ENCODE results near the gene AMPD2. TPM values are rescaled to one million over a fixed set of nuclear protein-coding genes. Genes with fewer than 3 reads are reported as not detected.

AMPD2 gene
- total RNA-seq, 3 donors from 2014 or later (not counting 1 experiment from before 2014, with no cell fraction given), result 200 to 271 (median 243) TPM

- 65% methylated on average over 3 of the region's 3 CpGs for WGBS (ENCODE audit: insufficient coverage)
- no peak overlapping the region for H3K4me3 Mint-ChIP-seq
- no peaks in the 10 kb centered on the region for H3K27me3 ChIP-seq (ENCODE audit: control insufficient read depth, insufficient read depth, low read length)
- peaks cover 21 to 31% of the 10 kb centered on the region in 2 donors for H3K4me1 Mint-ChIP-seq
- no peaks in the 10 kb centered on the region for H3K36me3 ChIP-seq (ENCODE audit: control insufficient read depth, insufficient read depth, low read length)
- H3K4me1 ChIP-seq (ENCODE audit: control insufficient read depth, insufficient read depth, low read length), result peaks cover 28% of the 10 kb centered on the region
- intact Hi-C loops (cut with micrococcal nuclease), result no loop called here
- H3K27ac Mint-ChIP-seq, result peak overlapping the region; percentile 6 to 10
- no peak for TF ChIP-seq CTCF (IDR thresholded peaks at IDR 0.05)
- no peaks in the 10 kb centered on the region for H3K9me3 ChIP-seq (ENCODE audit: control insufficient read depth, insufficient read depth, low read length)
- ATAC-seq (no peak), DNase-seq (no peak)
- H3K27me3 Mint-ChIP-seq (ENCODE audit: low read depth in 2 of 2), result peaks cover 0 to 2% of the 10 kb centered on the region in 2 donors
- H3K9me3 Mint-ChIP-seq, result no peaks in the 10 kb centered on the region
- no peaks in the 10 kb centered on the region for H3K36me3 Mint-ChIP-seq
- H3K4me3 ChIP-seq (ENCODE audit: low read length), result no peak overlapping the region
- peak overlapping the region; percentile 63 for H3K27ac ChIP-seq (ENCODE audit: low read length)
Measured at GRCh38 chr1:109616391-109616790, 3.2 kb upstream of the AMPD2 start.

- ATAC-seq, result no peak
- peaks cover 0 to 2% of the 10 kb centered on the region in 2 donors for H3K27me3 Mint-ChIP-seq (ENCODE audit: low read depth in 2 of 2)
- WGBS (ENCODE audit: insufficient coverage), result 100% methylated on average over 2 of the region's 3 CpGs
- no peaks in the 10 kb centered on the region for H3K9me3 Mint-ChIP-seq
- H3K27ac Mint-ChIP-seq, result peak overlapping the region in 1 of 2 donors; percentile 10
- no peaks in the 10 kb centered on the region for H3K36me3 Mint-ChIP-seq
- no peaks in the 10 kb centered on the region for H3K36me3 ChIP-seq (ENCODE audit: control insufficient read depth, insufficient read depth, low read length)
- no peak overlapping the region for H3K4me3 ChIP-seq (ENCODE audit: low read length)
- peak overlapping the region; percentile 9 for H3K4me3 Mint-ChIP-seq
- no peaks in the 10 kb centered on the region for H3K27me3 ChIP-seq (ENCODE audit: control insufficient read depth, insufficient read depth, low read length)
- peak in 1 of 2 donors; percentile 37 for DNase-seq
- peaks cover 30 to 40% of the 10 kb centered on the region in 2 donors for H3K4me1 Mint-ChIP-seq
- no peaks in the 10 kb centered on the region for H3K9me3 ChIP-seq (ENCODE audit: control insufficient read depth, insufficient read depth, low read length)
- intact Hi-C loops (cut with micrococcal nuclease), result no loop called here
- no peak for TF ChIP-seq CTCF (IDR thresholded peaks at IDR 0.05)
- no peak overlapping the region for H3K27ac ChIP-seq (ENCODE audit: low read length)
- peaks cover 38% of the 10 kb centered on the region for H3K4me1 ChIP-seq (ENCODE audit: control insufficient read depth, insufficient read depth, low read length)
Measured at GRCh38 chr1:109617291-109617801, 2.3 kb upstream of the AMPD2 start.

- H3K27ac Mint-ChIP-seq, result peak overlapping the region; percentile 93 to 99
Measured at GRCh38 chr1:109618661-109619575, 719 bp upstream of the AMPD2 start.

More at GRCh38 chr1:109618661-109619575, 719 bp upstream of the AMPD2 start:
- Mint-ChIP-seq H3K4me3 (peak overlapping the region; percentile 99), H3K4me1 (peaks cover 38 to 53% of the 10 kb centered on the region in 2 donors), H3K36me3 (no peaks in the 10 kb centered on the region), H3K27me3 (ENCODE audit: low read depth in 2 of 2) (peaks cover 0 to 2% of the 10 kb centered on the region in 2 donors), H3K9me3 (no peaks in the 10 kb centered on the region)
- intact Hi-C loops (cut with micrococcal nuclease), result no loop called here
- H3K36me3 ChIP-seq (ENCODE audit: control insufficient read depth, insufficient read depth, low read length), result no peaks in the 10 kb centered on the region
- DNase-seq, result no peak
- no peak for TF ChIP-seq CTCF (IDR thresholded peaks at IDR 0.05)
- ATAC-seq, result no peak
- H3K9me3 ChIP-seq (ENCODE audit: control insufficient read depth, insufficient read depth, low read length), result no peaks in the 10 kb centered on the region
- WGBS (ENCODE audit: insufficient coverage), result 31% methylated on average over 8 of the region's 9 CpGs
- H3K27ac ChIP-seq (ENCODE audit: low read length), result peak overlapping the region; percentile 80
- no peaks in the 10 kb centered on the region for H3K27me3 ChIP-seq (ENCODE audit: control insufficient read depth, insufficient read depth, low read length)
- H3K4me3 ChIP-seq (ENCODE audit: low read length), result peak overlapping the region; percentile 76
- H3K4me1 ChIP-seq (ENCODE audit: control insufficient read depth, insufficient read depth, low read length), result peaks cover 54% of the 10 kb centered on the region
